ENCODE data around the gene NFAT5. TPM values are rescaled to one million over a fixed set of nuclear protein-coding genes. Genes with fewer than 3 reads are reported as not detected.

The NFAT5 gene
- total RNA-seq, 4 donors from 2014 or later, result 76.1 to 122 (median 102) TPM

DNA sequence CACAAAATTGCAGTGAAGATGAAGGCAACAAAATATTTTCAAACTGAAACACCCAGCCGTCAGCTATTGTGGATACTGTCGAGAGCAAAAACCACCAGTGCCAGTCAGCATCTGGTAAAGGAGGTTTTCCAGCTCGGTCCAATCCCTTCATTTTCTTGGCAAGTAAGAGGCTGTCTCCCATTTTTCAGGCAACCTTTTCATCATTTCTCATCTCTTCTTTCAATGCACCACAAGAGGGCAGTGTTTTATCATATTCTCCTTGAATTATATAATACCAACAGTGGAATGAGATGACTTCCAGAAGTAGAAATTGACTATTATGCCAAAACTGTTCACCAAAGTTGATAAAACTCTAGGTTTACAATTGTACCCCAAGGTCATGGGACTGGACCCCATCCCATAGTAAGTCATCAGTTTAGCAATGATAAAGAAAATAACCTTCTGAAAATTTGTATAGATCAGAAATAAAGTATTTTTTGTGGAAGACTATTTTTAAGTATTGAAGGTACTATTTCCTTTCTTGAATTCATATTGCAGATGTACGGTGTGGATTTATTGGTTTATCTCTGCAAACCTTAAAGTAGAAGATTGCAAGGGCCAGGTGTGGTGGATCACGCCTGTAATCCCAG lies 143.8 kb downstream of the NFAT5 start:
- intact Hi-C loops (cut with DNase I), result loop anchor here (5.0 to 10.0 kb wide), 2 partner anchors 48 to 305 kb away; no protein-coding TSS in a partner anchor
- Histone ChIP-seq H3K27ac (peak overlapping the region; percentile 73 to 81 (median 79)), H3K4me1 (peaks cover 35 to 46% of the 10 kb centered on the region in 2 donors), H3K4me3 (replicated peaks in 1 of 3) (no peak overlapping the region), H3K9me3 (no peaks in the 10 kb centered on the region), H3K27me3 (no peaks in the 10 kb centered on the region), H3K36me3 (peaks cover 15 to 26% of the 10 kb centered on the region in 2 donors)
- 52 to 56% methylated on average over 5 of the region's 5 CpGs for WGBS, 2 donors
- DNase-seq, result no peak
- TF ChIP-seq POLR2A (IDR thresholded peaks at IDR 0.05), result no peak
- TF ChIP-seq, protein P1, sequence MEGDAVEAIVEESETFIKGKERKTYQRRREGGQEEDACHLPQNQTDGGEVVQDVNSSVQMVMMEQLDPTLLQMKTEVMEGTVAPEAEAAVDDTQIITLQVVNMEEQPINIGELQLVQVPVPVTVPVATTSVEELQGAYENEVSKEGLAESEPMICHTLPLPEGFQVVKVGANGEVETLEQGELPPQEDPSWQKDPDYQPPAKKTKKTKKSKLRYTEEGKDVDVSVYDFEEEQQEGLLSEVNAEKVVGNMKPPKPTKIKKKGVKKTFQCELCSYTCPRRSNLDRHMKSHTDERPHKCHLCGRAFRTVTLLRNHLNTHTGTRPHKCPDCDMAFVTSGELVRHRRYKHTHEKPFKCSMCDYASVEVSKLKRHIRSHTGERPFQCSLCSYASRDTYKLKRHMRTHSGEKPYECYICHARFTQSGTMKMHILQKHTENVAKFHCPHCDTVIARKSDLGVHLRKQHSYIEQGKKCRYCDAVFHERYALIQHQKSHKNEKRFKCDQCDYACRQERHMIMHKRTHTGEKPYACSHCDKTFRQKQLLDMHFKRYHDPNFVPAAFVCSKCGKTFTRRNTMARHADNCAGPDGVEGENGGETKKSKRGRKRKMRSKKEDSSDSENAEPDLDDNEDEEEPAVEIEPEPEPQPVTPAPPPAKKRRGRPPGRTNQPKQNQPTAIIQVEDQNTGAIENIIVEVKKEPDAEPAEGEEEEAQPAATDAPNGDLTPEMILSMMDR (IDR thresholded peaks at IDR 0.05), result peak; percentile 52 to 88 (median 60)

DNA sequence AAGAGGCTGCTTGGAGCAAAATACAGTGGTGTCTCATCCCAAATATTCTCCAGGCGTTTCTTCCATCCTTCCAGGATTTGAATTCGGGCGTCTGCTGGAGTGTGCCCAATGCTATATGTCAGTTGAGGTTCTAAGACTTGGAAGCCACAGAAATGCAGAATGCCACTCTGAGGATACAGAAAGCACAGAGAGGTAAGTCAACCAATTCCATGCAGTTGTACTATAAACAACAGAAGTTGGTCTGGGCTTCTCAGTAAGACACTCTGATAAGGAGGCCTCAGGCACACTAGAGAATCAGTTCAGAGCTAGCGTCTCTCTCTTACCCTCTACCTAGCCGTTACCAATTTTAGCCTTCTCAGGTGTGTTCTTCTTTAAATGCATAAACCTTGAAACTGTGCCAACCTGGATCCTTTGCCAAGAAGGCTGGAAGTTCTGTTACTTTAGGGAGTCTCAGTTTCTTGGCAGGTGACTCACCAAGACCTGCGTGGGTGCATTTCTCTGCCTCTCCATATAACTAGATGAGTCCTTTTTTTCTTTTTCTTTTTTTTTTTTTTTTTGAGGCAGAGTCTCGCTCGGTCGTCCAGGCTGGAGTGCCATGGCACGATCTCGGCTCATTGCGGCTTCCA lies 145.5 kb downstream of the NFAT5 start:
- DNase-seq, result peak; percentile 95 to 96
- Histone ChIP-seq H3K36me3 (peaks cover 31 to 43% of the 10 kb centered on the region in 2 donors), H3K4me1 (peaks cover 35 to 45% of the 10 kb centered on the region in 2 donors), H3K27ac (peak overlapping the region; percentile 73 to 81 (median 79)), H3K27me3 (no peaks in the 10 kb centered on the region), H3K9me3 (no peaks in the 10 kb centered on the region), H3K4me3 (replicated peaks in 1 of 3) (no peak overlapping the region)
- intact Hi-C loops (cut with DNase I), result loop anchor here (5.0 kb wide), 1 partner anchor 46 kb away; no protein-coding TSS in a partner anchor
- WGBS, 2 donors, result 42 to 48% methylated on average over 12 of the region's 12 CpGs
- TF ChIP-seq, protein P1 (IDR thresholded peaks at IDR 0.05), result peak in 1 of 6 experiments; percentile 16
- peak in 1 of 2 donors; percentile 39 for TF ChIP-seq POLR2A (IDR thresholded peaks at IDR 0.05)

DNA sequence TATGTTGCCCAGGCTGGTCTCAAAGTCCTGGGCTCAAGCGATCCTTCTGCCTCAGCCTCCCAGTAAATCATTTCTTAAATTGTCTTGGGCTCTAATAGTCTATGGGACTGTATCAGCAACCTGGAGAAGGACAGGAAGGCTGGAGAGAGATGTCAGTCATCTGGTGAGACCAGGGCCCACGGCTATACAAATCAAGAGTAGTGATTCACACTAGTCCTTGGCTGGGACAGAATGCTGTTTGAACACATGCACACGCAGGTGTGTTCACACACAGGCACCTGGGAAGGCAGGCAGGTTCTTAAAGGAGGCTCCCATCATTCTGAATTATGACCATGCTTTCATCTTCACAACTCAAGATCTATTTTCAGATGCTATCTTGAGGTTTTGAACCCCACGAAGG lies 146.5 kb downstream of the NFAT5 start:
- intact Hi-C loops (cut with DNase I), result loop anchor here (5.0 kb wide), 1 partner anchor 45 kb away; no protein-coding TSS in a partner anchor
- H3K36me3 ChIP-seq, result peaks cover 39 to 51% of the 10 kb centered on the region in 2 donors
- H3K4me3 ChIP-seq (replicated peaks in 1 of 3), result no peak overlapping the region
- no peak for TF ChIP-seq POLR2A (IDR thresholded peaks at IDR 0.05)
- TF ChIP-seq, protein P1 (IDR thresholded peaks at IDR 0.05), result no peak
- no peaks in the 10 kb centered on the region for H3K9me3 ChIP-seq
- no peaks in the 10 kb centered on the region for H3K27me3 ChIP-seq
- DNase-seq, result no peak
- H3K4me1 ChIP-seq, result peaks cover 27 to 38% of the 10 kb centered on the region in 2 donors
- WGBS, 2 donors, result 91 to 94% methylated on average over 4 of the region's 4 CpGs
- peak overlapping the region; percentile 58 to 81 (median 79) for H3K27ac ChIP-seq

GRCh38 chr16:69712914-69713581 lies 147.3 kb downstream of the NFAT5 start:
- H3K4me1 ChIP-seq, result peaks cover 19 to 33% of the 10 kb centered on the region in 2 donors
- intact Hi-C loops (cut with DNase I), result loop anchor here (5.0 kb wide), 1 partner anchor 44 kb away; no protein-coding TSS in a partner anchor
- H3K9me3 ChIP-seq, result no peaks in the 10 kb centered on the region
- no peak for TF ChIP-seq POLR2A (IDR thresholded peaks at IDR 0.05)
- no peak overlapping the region for H3K4me3 ChIP-seq (replicated peaks in 1 of 3)
- H3K27ac ChIP-seq, result peak overlapping the region in 1 of 3 donors; percentile 79
- WGBS, 2 donors, result 86 to 92% methylated on average over 9 of the region's 9 CpGs
- DNase-seq, result no peak
- peaks cover 47 to 59% of the 10 kb centered on the region in 2 donors for H3K36me3 ChIP-seq
- no peaks in the 10 kb centered on the region for H3K27me3 ChIP-seq

- H3K36me3 ChIP-seq, result peaks cover 55 to 71% of the 10 kb centered on the region in 2 donors
- H3K27ac ChIP-seq, result no peak overlapping the region
- no peaks in the 10 kb centered on the region for H3K9me3 ChIP-seq
- DNase-seq, result no peak
- H3K4me1 ChIP-seq, result no peaks in the 10 kb centered on the region
- intact Hi-C loops (cut with DNase I), result no loop called here
- TF ChIP-seq, protein P1 (IDR thresholded peaks at IDR 0.05), result no peak
- H3K4me3 ChIP-seq (replicated peaks in 1 of 3), result no peak overlapping the region
- H3K27me3 ChIP-seq, result no peaks in the 10 kb centered on the region
- WGBS, 2 donors, result 89% methylated on average over 6 of the region's 6 CpGs
These were observed 151.3 kb downstream of the NFAT5 start for GRCh38 chr16:69717066-69717465.
